ENCODE data around the gene FGF4.

The FGF4 gene

DNA sequence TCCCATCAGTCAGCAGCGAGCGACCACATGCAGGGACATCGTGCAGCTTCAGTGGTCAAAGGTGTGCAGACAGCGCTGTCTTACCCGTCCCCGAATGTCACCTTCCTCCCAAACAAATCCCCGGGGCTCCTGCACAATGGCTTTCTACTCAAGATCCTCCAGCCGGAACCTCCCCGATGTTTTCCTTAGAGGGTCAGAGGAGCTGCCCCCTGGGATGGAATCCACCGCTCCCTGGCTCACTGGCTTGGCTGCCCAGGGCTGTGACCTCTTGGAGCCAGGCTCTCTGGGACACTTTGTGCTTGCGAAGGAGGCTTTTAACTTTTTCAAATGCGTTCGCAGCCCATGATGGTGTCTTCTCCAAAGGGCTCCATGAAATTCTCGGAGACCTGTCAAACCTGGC is 54.0 kb downstream of the FGF4 start:
- no peak for DNase-seq

All from eye (tissue), 1 donor.